H1 (cell line): Measurements from ENCODE around the gene RHBDD1. TPM values are rescaled to one million over a fixed set of nuclear protein-coding genes. Genes with fewer than 3 reads are reported as not detected.

ENCODE experiments used
- CTCF ChIA-PET: fragments of 300-600 bp; sonication (Branson Sonifier 250); formaldehyde crosslinking; loops from one replicate; lab custom pipeline; 2021; ENCODE audit not compliant: partially characterized antibody; lab: Charles Lee
- POLR2A ChIA-PET: fragments of 300-600 bp; sonication (Branson Sonifier 250); formaldehyde crosslinking; loops from one replicate; lab custom pipeline; 2021; ENCODE audit warnings: inconsistent platforms; ENCODE audit not compliant: partially characterized antibody; lab: Charles Lee
- DNase-seq, 2 experiments: peaks; one replicate each; pipeline versions ENCODE4 v3.0.0 to v3.0.0-alpha.2; 2010 to 2022; ENCODE audit warnings: low spot score in 2 of 2, low read depth in 1 of 2, mixed read lengths in 1 of 2
- FAIRE-seq: peaks from 2 replicates; lab custom pipeline; 2011; peaks lifted over from hg19 to GRCh38; lab: Jason Lieb, UNC
- H2AFZ ChIP-seq: 2 replicates; pipeline ENCODE4 v1.8.1; 2012; ENCODE audit warnings: low read length, inconsistent platforms
- H2AK5ac ChIP-seq: 2 replicates; pipeline ENCODE4 v1.6.1; 2013; ENCODE audit warnings: low read depth, low read length
- H2BK120ac ChIP-seq: replicated peaks from 2 replicates; pipeline ENCODE3; 2013; ENCODE audit warnings: low read depth, low read length, inconsistent platforms
- H2BK12ac ChIP-seq: 2 replicates; pipeline ENCODE4 v1.6.1; 2013; ENCODE audit warnings: low read depth, low read length
- H2BK15ac ChIP-seq: 2 replicates; pipeline ENCODE4 v1.6.1; 2013; ENCODE audit warnings: low read length
- H2BK20ac ChIP-seq: 2 replicates; pipeline ENCODE4 v1.6.1; 2013; ENCODE audit warnings: low read length
- H2BK5ac ChIP-seq: 2 replicates; pipeline ENCODE4 v1.6.1; 2013; ENCODE audit warnings: low read depth, low read length
- H3K14ac ChIP-seq: 2 replicates; pipeline ENCODE4 v1.6.1; 2013; ENCODE audit warnings: inconsistent platforms; ENCODE audit not compliant: insufficient read length
- H3K18ac ChIP-seq: 2 replicates; pipeline ENCODE4 v1.6.1; 2013; ENCODE audit warnings: low read length; ENCODE audit errors: extremely low read depth
- H3K23ac ChIP-seq: 2 replicates; pipeline ENCODE4 v1.6.1; 2013; ENCODE audit warnings: inconsistent platforms; ENCODE audit not compliant: insufficient read length
- H3K23me2 ChIP-seq: 2 replicates; pipeline ENCODE4 v1.6.1; 2013; ENCODE audit warnings: low read depth, low read length
- H3K27ac ChIP-seq: 2 replicates; pipeline ENCODE4 v1.6.1; 2011; ENCODE audit warnings: low read depth, low read length, inconsistent platforms
- H3K27me3 ChIP-seq, 4 experiments: replicated peaks in 1 of 4; 1 replicate in 1 of 4; 2 replicates in 3 of 4; pipeline versions ENCODE4 v1.6.1 to v1.8.1; 2011 to 2013; ENCODE audit warnings: low read length in 3 of 4, mild to moderate bottlenecking in 3 of 4, inconsistent platforms in 2 of 4, mixed read lengths in 2 of 4, moderate library complexity in 1 of 4; ENCODE audit not compliant: control insufficient read depth in 3 of 4, insufficient read depth in 3 of 4; ENCODE audit errors: extremely low read depth in 1 of 4
- H3K36me3 ChIP-seq, 4 experiments: 2 replicates each; pipeline versions ENCODE4 v1.6.1 to v1.8.1; 2011 to 2013; ENCODE audit warnings: mild to moderate bottlenecking in 4 of 4, low read length in 3 of 4, moderate library complexity in 2 of 4, control low read depth in 1 of 4, inconsistent platforms in 1 of 4; ENCODE audit not compliant: insufficient read depth in 4 of 4, control insufficient read depth in 2 of 4
- H3K4ac ChIP-seq: replicated peaks from 2 replicates; pipeline ENCODE3; 2013; ENCODE audit warnings: low read length, low read depth, mixed read lengths, inconsistent platforms; ENCODE audit not compliant: insufficient read length
- H3K4me1 ChIP-seq, 4 experiments: replicated peaks in 1 of 4; 1 replicate in 1 of 4; 2 replicates in 3 of 4; pipeline versions ENCODE4 v1.6.1 to v1.8.1; 2011 to 2013; ENCODE audit warnings: low read length in 3 of 4, inconsistent platforms in 2 of 4, mixed read lengths in 1 of 4; ENCODE audit not compliant: insufficient read depth in 4 of 4, control insufficient read depth in 3 of 4
- H3K4me2 ChIP-seq, 2 experiments: 2 replicates each; pipeline versions ENCODE4 v1.6.1 to v1.8.1; 2011 to 2013; ENCODE audit warnings: low read depth in 2 of 2, low read length in 2 of 2, control low read depth in 1 of 2, inconsistent platforms in 1 of 2, mild to moderate bottlenecking in 1 of 2; ENCODE audit not compliant: insufficient read depth in 1 of 2
- H3K4me3 ChIP-seq, 4 experiments: fragments of 200-600, 300-600 bp in 1 of 4; sonication (generic), shearing (Covaris generic), sonication (Bioruptor Twin) in 1 of 4; 2 replicates each; pipeline versions ENCODE4 v1.5.1 to v1.8.1; 2011 to 2016; ENCODE audit warnings: low read length in 4 of 4, low read depth in 3 of 4, control low read depth in 2 of 4, inconsistent platforms in 2 of 4, mild to moderate bottlenecking in 2 of 4, mixed read lengths in 1 of 4, moderate library complexity in 1 of 4; ENCODE audit not compliant: insufficient read depth in 2 of 4; ENCODE audit errors: extremely low read depth in 1 of 4
- H3K56ac ChIP-seq: replicated peaks from 2 replicates; pipeline ENCODE3; 2013; ENCODE audit warnings: low read depth, mild to moderate bottlenecking, mixed read lengths, low read length, inconsistent platforms; ENCODE audit not compliant: insufficient read length
- H3K79me1 ChIP-seq: 2 replicates; pipeline ENCODE4 v1.6.1; 2013; ENCODE audit warnings: low read depth, low read length, control low read depth
- H3K79me2 ChIP-seq, 2 experiments: 2 replicates each; pipeline versions ENCODE4 v1.6.1 to v1.8.1; 2012 to 2013; ENCODE audit warnings: low read length in 2 of 2, mild to moderate bottlenecking in 2 of 2, inconsistent platforms in 1 of 2; ENCODE audit not compliant: insufficient read depth in 2 of 2, control insufficient read depth in 1 of 2
- H3K9ac ChIP-seq, 4 experiments: replicated peaks in 1 of 4; 1 replicate in 1 of 4; 2 replicates in 3 of 4; pipeline versions ENCODE4 v1.6.1 to v1.8.1; 2011 to 2013; ENCODE audit warnings: low read depth in 3 of 4, low read length in 3 of 4, control low read depth in 2 of 4, mild to moderate bottlenecking in 2 of 4, moderate library complexity in 2 of 4, inconsistent platforms in 1 of 4; ENCODE audit errors: extremely low read depth in 1 of 4
- H3K9me3 ChIP-seq, 2 experiments: 2 replicates each; pipeline versions ENCODE4 v1.6.1 to v1.8.1; 2012 to 2013; ENCODE audit warnings: mild to moderate bottlenecking in 2 of 2, moderate library complexity in 2 of 2, control low read depth in 1 of 2, inconsistent platforms in 1 of 2, low read depth in 1 of 2, low read length in 1 of 2, mixed read lengths in 1 of 2; ENCODE audit not compliant: insufficient read depth in 2 of 2
- H4K20me1 ChIP-seq, 2 experiments: replicated peaks in 1 of 2; 2 replicates each; pipeline versions ENCODE3 to v1.8.1; 2011 to 2013; ENCODE audit warnings: inconsistent platforms in 2 of 2, low read length in 2 of 2, mild to moderate bottlenecking in 1 of 2; ENCODE audit not compliant: insufficient read depth in 2 of 2, control insufficient read depth in 1 of 2
- H4K5ac ChIP-seq: 2 replicates; pipeline ENCODE4 v1.6.1; 2013; ENCODE audit warnings: low read length, low read depth, mixed read lengths, inconsistent platforms; ENCODE audit not compliant: insufficient read length
- H4K8ac ChIP-seq: 2 replicates; pipeline ENCODE4 v1.8.0; 2013; ENCODE audit warnings: mild to moderate bottlenecking, moderate library complexity, low read length, inconsistent platforms; ENCODE audit not compliant: insufficient read depth; ENCODE audit errors: extremely low read depth
- H4K91ac ChIP-seq: replicated peaks from 2 replicates; pipeline ENCODE3; 2013; ENCODE audit warnings: low read length, mixed read lengths, inconsistent platforms; ENCODE audit not compliant: insufficient read length
- CHD2 ChIP-seq: IDR thresholded peaks from 2 replicates; pipeline ENCODE4 v1.6.1; 2012; ENCODE audit warnings: low read length, improper control_type of control experiment
- CREB1 ChIP-seq: IDR thresholded peaks from 2 replicates; pipeline ENCODE4 v1.6.1; 2012; ENCODE audit warnings: inconsistent platforms
- SAP30 ChIP-seq: fragments of 300-600 bp; sonication (generic); IDR thresholded peaks from 2 replicates; pipeline ENCODE4 v1.7.1; 2012; ENCODE audit warnings: low read length, moderate library complexity, mild to moderate bottlenecking, inconsistent platforms; ENCODE audit not compliant: insufficient read depth, insufficient replicate concordance
- SUZ12 ChIP-seq: fragments of 200-600 bp; sonication (generic); IDR thresholded peaks from 2 replicates; pipeline ENCODE4 v1.6.1; 2012; ENCODE audit warnings: mild to moderate bottlenecking, inconsistent platforms, low read length, moderate library complexity, mixed read lengths
- WGBS, 2 experiments: shearing (Covaris generic) in 1 of 2; methylation state at CpG; one replicate each; pipeline versions ENCODE4 v1.1.6 to v1.1.7; 2013 to 2015; ENCODE audit warnings: low lambda C conversion rate in 2 of 2, mixed read lengths in 2 of 2, inconsistent platforms in 1 of 2, low coverage in 1 of 2, missing lambda C conversion rate in 1 of 2; ENCODE audit not compliant: insufficient replicate concordance in 2 of 2, insufficient coverage in 1 of 2, insufficient read length in 1 of 2; ENCODE audit errors: extremely low coverage in 1 of 2, missing lambda C conversion rate in 1 of 2; 5-methylcytosine and 5-hydroxymethylcytosine counted together
- polyA plus RNA-seq, 7 experiments: library from polyadenylated mRNA; depleted of rRNA in 3 of 7; stranded (reverse) in 5 of 7; unstranded in 2 of 7; fragments of >200 nt in 5 of 7; fragments of 200-250 nt in 2 of 7; gene quantifications; 1 replicate in 5 of 7; 2 replicates in 1 of 7; 4 replicates in 1 of 7; pipeline versions ENCODE4 v1.2.1 to v1.2.3, GENCODE V29; 2011 to 2013; ENCODE audit warnings: missing spikeins in 2 of 7, mixed read lengths in 2 of 7
- total RNA-seq: library from RNA; stranded (reverse); fragmentation: NEBNext Ultra II Directional; extraction: Animal tissue kit (Norgen Biotek cat#: 25700); gene quantifications from 2 replicates; pipeline ENCODE4 v1.2.1, GENCODE V29; 2021

The RHBDD1 gene
- total and polyA plus RNA-seq, 2 of the 8 experiments (the other 6 are each of a cell fraction or from before 2014, with no cell fraction given): 10.5 to 23.1 TPM

DNA sequence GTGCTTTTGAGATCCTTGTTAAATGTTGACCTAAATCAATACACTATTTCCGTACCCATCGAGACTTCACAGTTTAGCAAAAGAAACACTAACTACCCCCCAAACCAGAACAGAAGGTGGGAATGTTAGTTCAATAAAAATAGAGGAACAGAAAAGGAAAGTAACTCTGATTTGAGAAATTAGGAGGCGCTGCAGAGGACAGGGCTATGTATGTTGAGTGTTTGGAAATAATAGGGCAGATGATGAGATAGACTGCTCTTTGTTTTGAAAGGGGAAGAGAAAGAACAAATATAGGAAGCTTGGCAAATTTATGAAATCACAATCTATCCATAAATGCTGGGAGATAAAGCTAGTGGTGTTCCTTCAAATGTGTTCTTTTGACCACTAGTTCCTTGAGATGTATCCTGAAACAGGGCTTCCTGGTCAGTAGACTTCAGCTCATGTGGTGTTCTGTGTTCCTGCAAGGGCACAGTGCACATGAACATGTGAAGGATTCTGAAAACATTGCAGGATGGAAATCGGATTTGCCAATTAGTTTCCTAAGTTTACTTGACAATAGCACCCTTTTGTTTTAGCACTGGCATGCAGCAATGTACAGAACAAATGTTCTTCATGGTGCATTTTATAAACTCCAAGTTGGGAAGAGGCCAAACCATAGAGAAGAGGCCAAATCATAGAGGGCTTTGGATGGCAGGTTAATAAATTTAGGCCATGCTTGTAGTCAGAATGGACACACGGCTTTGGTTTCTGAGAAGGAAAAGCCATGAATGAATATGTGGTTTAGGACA is 39.8 kb downstream of the RHBDD1 start:
- Histone ChIP-seq H3K79me2 (no peaks in the 10 kb centered on the region), H3K4me1 (peaks cover 0 to 3% (median under 1%) of the 10 kb centered on the region in 4 experiments; a peak in 2 of 7 replicates), H2BK5ac (no peak overlapping the region), H3K27me3 (no peaks in the 10 kb centered on the region), H3K14ac (no peak overlapping the region), H3K9me3 (no peaks in the 10 kb centered on the region), H3K9ac (no peak overlapping the region), H4K8ac (no peak overlapping the region), H3K23me2 (no peaks in the 10 kb centered on the region; the same call in 1 of the 2 replicates), H4K5ac (no peak overlapping the region), H3K36me3 (no peaks in the 10 kb centered on the region), H4K91ac (no peak overlapping the region), H3K23ac (no peak overlapping the region), H2BK15ac (no peak overlapping the region), H3K79me1 (no peaks in the 10 kb centered on the region), H4K20me1 (no peaks in the 10 kb centered on the region), H3K4me2 (no peak overlapping the region), H2BK12ac (no peak overlapping the region), H3K4ac (no peak overlapping the region), H2BK20ac (no peak overlapping the region), H2AFZ (no peak overlapping the region), H3K56ac (no peak overlapping the region), H3K4me3 (no peak overlapping the region), H3K27ac (no peak overlapping the region), H2BK120ac (no peak overlapping the region), H3K18ac (no peak overlapping the region), H2AK5ac (no peak overlapping the region)
- TF ChIP-seq CREB1: no peak
- TF ChIP-seq CHD2: no peak
- TF ChIP-seq SAP30: no peak
- TF ChIP-seq SUZ12: no peak
- ChIA-PET CTCF (no interaction called here), POLR2A (no interaction called here)
- 90% methylated on average over 5 of the region's 5 CpGs; no CpG with 5 or more reads in 1 of the 2 experiments for WGBS, 2 experiments
- DNase-seq (no peak), FAIRE-seq (no peak)
